GM19239 (cell line): Measurements from ENCODE around the gene PDGFA.
A peak's percentile ranks its signal among the peaks of the same experiment; 100 is the strongest.

Experiments used
- DNase-seq: peaks from one replicate; pipeline ENCODE4 v3.0.0; 2011; ENCODE audit warnings: low spot score; ENCODE audit not compliant: insufficient read length
- FAIRE-seq: peaks from 2 replicates; lab custom pipeline; 2011; peaks lifted over from hg19 to GRCh38; lab: Jason Lieb, UNC

Gene PDGFA

GRCh38 chr7:520503-521161 lies 986 bp upstream of the PDGFA start:
- DNase-seq, result no peak
- FAIRE-seq, result no peak

- peak; percentile 59 for DNase-seq
Observed at GRCh38 chr7:518630-519483, 789 bp downstream of the PDGFA start.

GRCh38 chr7:517774-518629 lies 1.6 kb downstream of the PDGFA start:
- DNase-seq, result no peak
- FAIRE-seq, result no peak

More at GRCh38 chr7:518630-519483, 789 bp downstream of the PDGFA start:
- FAIRE-seq, result no peak

- DNase-seq, result peak; percentile 54
- no peak for FAIRE-seq
Observed at GRCh38 chr7:516606-517456, 2.8 kb downstream of the PDGFA start.

GRCh38 chr7:516216-516605 lies 3.4 kb downstream of the PDGFA start:
- no peak for FAIRE-seq

GRCh38 chr7:515628-516027 lies 4.0 kb downstream of the PDGFA start:
- FAIRE-seq, result no peak
- no peak for DNase-seq

More at GRCh38 chr7:516216-516605, 3.4 kb downstream of the PDGFA start:
- DNase-seq, result no peak

GRCh38 chr7:514651-515598 lies 4.7 kb downstream of the PDGFA start:
- DNase-seq (no peak), FAIRE-seq (peak; percentile 4)

- DNase-seq, result no peak
Observed at GRCh38 chr7:514242-514641, 5.4 kb downstream of the PDGFA start.

GRCh38 chr7:513521-514166 lies 6.0 kb downstream of the PDGFA start:
- FAIRE-seq, result no peak
- no peak for DNase-seq

More at GRCh38 chr7:514242-514641, 5.4 kb downstream of the PDGFA start:
- FAIRE-seq, result no peak

GRCh38 chr7:512541-513311 lies 6.9 kb downstream of the PDGFA start:
- DNase-seq (no peak), FAIRE-seq (no peak)

GRCh38 chr7:512146-512510 lies 7.5 kb downstream of the PDGFA start:
- no peak for DNase-seq
- no peak for FAIRE-seq

- no peak for FAIRE-seq
- DNase-seq, result no peak
Observed at GRCh38 chr7:511476-512145, 8.0 kb downstream of the PDGFA start.

GRCh38 chr7:510782-511281 lies 8.8 kb downstream of the PDGFA start:
- DNase-seq (no peak), FAIRE-seq (no peak)

- FAIRE-seq (no peak), DNase-seq (no peak)
Observed at GRCh38 chr7:510131-510481, 9.5 kb downstream of the PDGFA start.

GRCh38 chr7:509426-510130 lies 10.1 kb downstream of the PDGFA start:
- DNase-seq, result no peak
- FAIRE-seq, result no peak

- DNase-seq (no peak), FAIRE-seq (no peak)
Observed at GRCh38 chr7:508461-509170, 11.0 kb downstream of the PDGFA start.
